Lower leg skin (tissue), 3 donors: Measurements from ENCODE around the gene NSMCE4A.

Experiments
- POLR2A ChIP-seq, 2 donors: fragments of 450-650 bp; IDR thresholded peaks; one replicate each; pipeline ENCODE4 v1.6.1; 2016 to 2017; ENCODE audit warnings: antibody characterized with exemption in 2 of 2, mild to moderate bottlenecking in 1 of 2, moderate library complexity in 1 of 2
- TF ChIP-seq, protein P1 (sequence below), 3 donors: fragments of 450-650 bp; IDR thresholded peaks; one replicate each; pipeline ENCODE4 v1.5.1; 2016; ENCODE audit warnings: antibody characterized with exemption in 3 of 3, mild to moderate bottlenecking in 3 of 3, moderate library complexity in 2 of 3

DNA sequence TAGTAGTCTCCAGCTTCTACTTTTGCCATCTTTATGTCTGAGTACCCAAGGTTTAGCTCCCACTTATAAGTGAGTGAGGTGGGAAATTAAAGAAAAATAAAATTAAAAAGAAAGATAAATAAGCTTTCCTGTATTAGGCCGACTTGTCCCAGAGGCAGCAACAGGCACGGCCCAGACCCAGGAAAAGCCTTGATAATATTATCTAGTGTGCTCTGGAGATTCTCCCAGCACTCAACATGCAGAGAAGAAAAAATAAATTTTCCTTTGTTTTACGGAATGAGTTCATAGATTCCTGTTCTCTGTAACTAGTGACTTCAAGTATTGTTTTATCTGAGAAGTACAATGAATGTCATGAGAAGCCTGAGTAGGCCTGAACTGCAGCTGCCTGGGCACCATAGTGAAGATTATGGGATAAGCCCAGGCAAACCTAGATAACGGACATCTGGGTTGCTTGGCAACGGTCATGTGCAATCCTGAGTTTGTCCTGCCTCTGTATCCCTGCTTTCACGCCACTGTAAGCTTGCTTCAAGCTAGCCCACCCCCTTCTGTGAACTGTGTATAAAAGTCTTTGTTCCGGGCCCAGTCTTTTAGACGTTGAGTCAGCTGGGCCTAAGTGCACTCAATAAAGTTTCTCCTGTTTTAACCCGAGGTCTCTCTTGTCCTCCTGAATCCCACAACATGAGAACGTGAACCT, 53.6 kb downstream of the NSMCE4A start:
- TF ChIP-seq, protein P1, sequence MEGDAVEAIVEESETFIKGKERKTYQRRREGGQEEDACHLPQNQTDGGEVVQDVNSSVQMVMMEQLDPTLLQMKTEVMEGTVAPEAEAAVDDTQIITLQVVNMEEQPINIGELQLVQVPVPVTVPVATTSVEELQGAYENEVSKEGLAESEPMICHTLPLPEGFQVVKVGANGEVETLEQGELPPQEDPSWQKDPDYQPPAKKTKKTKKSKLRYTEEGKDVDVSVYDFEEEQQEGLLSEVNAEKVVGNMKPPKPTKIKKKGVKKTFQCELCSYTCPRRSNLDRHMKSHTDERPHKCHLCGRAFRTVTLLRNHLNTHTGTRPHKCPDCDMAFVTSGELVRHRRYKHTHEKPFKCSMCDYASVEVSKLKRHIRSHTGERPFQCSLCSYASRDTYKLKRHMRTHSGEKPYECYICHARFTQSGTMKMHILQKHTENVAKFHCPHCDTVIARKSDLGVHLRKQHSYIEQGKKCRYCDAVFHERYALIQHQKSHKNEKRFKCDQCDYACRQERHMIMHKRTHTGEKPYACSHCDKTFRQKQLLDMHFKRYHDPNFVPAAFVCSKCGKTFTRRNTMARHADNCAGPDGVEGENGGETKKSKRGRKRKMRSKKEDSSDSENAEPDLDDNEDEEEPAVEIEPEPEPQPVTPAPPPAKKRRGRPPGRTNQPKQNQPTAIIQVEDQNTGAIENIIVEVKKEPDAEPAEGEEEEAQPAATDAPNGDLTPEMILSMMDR (IDR thresholded peaks at IDR 0.05): no peak
- no peak for TF ChIP-seq POLR2A (IDR thresholded peaks at IDR 0.05)
